HFF-Myc (cell line): ENCODE results near the gene MMRN2.

Experiments
- DNase-seq: peaks from one replicate; pipeline ENCODE4 v3.0.0-alpha.2; 2011; ENCODE audit warnings: low read depth; ENCODE audit errors: extremely low read depth
- H3K4me3 ChIP-seq: replicated peaks from 2 replicates; pipeline ENCODE4 v1.5.1; 2011; ENCODE audit warnings: low read depth, mild to moderate bottlenecking, control low read depth, low read length
- TF ChIP-seq, protein P1 (sequence below): IDR thresholded peaks from 2 replicates; pipeline ENCODE4 v1.5.1; 2012; ENCODE audit warnings: mild to moderate bottlenecking, low read depth, low read length, control low read depth; ENCODE audit errors: missing control alignments

The MMRN2 gene

DNA sequence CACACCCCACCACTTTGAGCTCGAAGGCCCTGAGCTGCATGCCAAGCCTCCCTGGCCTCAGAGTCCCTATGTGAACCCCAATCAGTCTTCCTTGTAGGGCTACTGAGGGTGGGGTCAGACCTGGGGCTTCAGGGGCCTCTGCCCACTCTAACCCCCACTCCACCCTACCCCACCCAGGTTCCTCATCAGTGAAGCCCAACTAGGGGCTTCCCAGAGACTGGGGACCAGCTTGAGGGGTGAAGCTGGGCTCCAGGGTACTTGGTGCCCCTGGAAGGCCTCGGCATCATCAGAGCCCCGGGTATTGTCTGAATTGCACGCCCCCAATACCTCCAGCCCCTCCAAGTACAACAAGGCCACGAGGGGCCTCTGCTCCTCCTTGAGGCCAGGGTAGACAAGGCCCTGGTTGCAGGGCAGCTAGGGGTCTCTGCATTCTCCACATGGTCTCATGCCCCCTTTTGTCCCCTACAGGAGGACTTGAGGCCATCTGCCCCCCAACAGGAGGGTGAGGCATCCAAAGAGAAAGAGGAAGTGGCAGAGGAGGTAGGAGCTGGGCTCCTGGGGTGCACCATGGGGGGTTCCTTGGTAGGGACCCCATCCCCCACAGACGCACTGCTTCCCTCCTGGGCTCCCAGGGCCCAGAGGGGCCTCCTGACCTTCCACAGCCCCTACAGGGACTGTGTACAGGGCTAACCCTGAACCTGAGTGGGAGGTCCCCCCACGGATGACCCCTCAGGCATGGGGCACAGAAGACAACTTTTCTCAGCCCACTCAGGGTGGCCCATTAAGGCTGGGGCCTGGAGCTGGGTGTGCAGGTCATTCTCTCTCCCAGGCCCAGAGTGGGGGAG is 4.9 kb upstream of the MMRN2 start:
- no peak overlapping the region for H3K4me3 ChIP-seq
- no peak for DNase-seq
- TF ChIP-seq, protein P1, sequence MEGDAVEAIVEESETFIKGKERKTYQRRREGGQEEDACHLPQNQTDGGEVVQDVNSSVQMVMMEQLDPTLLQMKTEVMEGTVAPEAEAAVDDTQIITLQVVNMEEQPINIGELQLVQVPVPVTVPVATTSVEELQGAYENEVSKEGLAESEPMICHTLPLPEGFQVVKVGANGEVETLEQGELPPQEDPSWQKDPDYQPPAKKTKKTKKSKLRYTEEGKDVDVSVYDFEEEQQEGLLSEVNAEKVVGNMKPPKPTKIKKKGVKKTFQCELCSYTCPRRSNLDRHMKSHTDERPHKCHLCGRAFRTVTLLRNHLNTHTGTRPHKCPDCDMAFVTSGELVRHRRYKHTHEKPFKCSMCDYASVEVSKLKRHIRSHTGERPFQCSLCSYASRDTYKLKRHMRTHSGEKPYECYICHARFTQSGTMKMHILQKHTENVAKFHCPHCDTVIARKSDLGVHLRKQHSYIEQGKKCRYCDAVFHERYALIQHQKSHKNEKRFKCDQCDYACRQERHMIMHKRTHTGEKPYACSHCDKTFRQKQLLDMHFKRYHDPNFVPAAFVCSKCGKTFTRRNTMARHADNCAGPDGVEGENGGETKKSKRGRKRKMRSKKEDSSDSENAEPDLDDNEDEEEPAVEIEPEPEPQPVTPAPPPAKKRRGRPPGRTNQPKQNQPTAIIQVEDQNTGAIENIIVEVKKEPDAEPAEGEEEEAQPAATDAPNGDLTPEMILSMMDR: no peak

DNA sequence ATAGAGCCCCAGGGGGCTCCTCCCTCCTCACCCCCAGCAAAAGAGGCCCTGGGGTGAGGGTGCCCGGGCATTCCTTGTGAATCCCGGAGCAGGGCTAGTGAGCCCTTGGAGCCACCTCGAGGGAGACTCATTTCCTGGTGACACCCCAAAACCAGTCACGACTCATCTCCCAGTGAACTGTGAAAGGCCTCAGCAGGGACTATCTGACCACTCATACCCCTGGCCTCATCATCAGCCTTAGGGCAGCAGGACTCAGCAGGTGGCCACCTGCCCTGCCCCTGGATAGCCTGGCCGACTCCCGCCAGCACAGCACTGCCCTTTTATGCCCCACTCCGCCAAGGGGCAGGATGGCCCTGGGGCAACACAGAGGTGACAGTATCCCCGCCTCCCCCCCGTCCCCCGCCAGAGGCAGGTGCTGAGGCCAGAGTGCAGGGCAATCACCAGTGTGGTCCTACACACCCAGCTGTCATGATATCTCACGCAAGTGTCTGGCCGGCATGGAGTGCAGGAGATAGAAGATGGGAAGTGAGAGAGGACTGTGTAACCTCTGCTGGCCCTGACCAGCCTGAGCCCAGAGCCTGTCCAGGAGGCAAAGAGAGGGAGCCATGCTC is 4.2 kb upstream of the MMRN2 start:
- H3K4me3 ChIP-seq: no peak overlapping the region
- DNase-seq: no peak
- TF ChIP-seq, protein P1: no peak

- no peak for DNase-seq
- TF ChIP-seq, protein P1: no peak
- no peak overlapping the region for H3K4me3 ChIP-seq
Measured at GRCh38 chr10:86960863-86961434, 3.5 kb upstream of the MMRN2 start.

DNA sequence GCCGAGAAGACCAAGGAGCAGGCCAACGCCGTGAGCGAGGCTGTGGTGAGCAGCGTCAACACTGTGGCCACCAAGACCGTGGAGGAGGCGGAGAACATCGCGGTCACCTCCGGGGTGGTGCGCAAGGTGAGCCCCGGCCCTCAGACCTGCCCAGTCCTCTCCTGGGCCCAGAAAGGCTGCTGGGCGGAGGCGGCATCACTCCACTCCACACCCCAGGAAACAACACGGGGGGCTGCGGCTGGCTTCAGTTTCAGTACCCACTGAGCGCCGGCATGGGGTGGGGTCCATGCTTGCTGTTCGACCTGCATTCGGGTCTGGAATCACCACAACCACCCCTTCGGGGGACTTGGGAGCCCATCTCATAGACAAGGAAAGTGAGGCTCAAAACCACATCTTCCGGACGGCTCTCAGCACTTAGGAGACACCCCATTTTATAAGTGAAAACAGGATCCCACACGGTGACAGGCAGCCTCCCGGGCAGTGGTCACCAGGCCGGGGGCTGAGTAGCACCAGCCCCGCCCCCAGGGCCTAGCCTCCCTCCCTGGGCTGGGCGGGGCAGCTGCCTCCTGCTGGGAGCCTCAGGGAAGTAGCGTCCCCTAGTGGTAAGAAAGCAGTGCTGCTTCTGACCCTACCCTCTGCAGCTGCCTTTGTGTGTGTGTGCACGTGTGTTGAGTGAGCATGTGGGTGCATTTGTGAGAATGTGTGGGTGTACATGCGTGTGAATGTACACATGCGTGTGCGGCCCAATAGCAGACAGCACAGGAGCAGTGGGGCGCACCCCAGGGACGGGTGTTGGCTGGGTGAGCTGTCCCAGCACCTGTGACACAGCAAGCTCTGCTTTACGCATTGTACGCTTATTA is 2.8 kb upstream of the MMRN2 start:
- DNase-seq: no peak
- no peak overlapping the region for H3K4me3 ChIP-seq

GRCh38 chr10:86959737-86960002 is 2.3 kb upstream of the MMRN2 start:
- DNase-seq: no peak
- TF ChIP-seq, protein P1: no peak
- H3K4me3 ChIP-seq: no peak overlapping the region

More for the DNA sequence above, 2.8 kb upstream of the MMRN2 start:
- TF ChIP-seq, protein P1: peak; percentile 99

- TF ChIP-seq, protein P1: no peak
- DNase-seq: no peak
- no peak overlapping the region for H3K4me3 ChIP-seq
Measured at GRCh38 chr10:86958901-86959736, 1.7 kb upstream of the MMRN2 start.
